Mucosa of rectum (tissue), 2 donors: ENCODE data around the gene KLK12.

Source experiments
- H3K27ac ChIP-seq, 2 donors: one replicate each; pipeline ENCODE4 v1.7.0; 2013; ENCODE audit warnings: inconsistent platforms in 2 of 2, low read depth in 2 of 2, low read length in 2 of 2
- H3K27me3 ChIP-seq, 2 donors: one replicate each; pipeline ENCODE4 v1.7.0; 2013; ENCODE audit warnings: low read length in 2 of 2; ENCODE audit not compliant: control insufficient read depth in 2 of 2, insufficient read depth in 2 of 2
- H3K36me3 ChIP-seq, 2 donors: one replicate each; pipeline ENCODE4 v1.7.0; 2013; ENCODE audit warnings: low read length in 2 of 2; ENCODE audit not compliant: control insufficient read depth in 2 of 2, insufficient read depth in 2 of 2
- H3K4me1 ChIP-seq, 2 donors: one replicate each; pipeline ENCODE4 v1.7.0; 2013; ENCODE audit warnings: low read length in 2 of 2, mild to moderate bottlenecking in 1 of 2; ENCODE audit not compliant: control insufficient read depth in 2 of 2, insufficient read depth in 2 of 2
- H3K4me3 ChIP-seq, 2 donors: one replicate each; pipeline ENCODE4 v1.7.0; 2013; ENCODE audit warnings: low read length in 2 of 2
- H3K9ac ChIP-seq, 2 donors: one replicate each; pipeline ENCODE4 v1.7.0; 2013; ENCODE audit warnings: low read length in 2 of 2, low read depth in 1 of 2, mild to moderate bottlenecking in 1 of 2
- H3K9me3 ChIP-seq, 2 donors: one replicate each; pipeline ENCODE4 v1.7.0; 2013; ENCODE audit warnings: low read length in 2 of 2; ENCODE audit not compliant: control insufficient read depth in 2 of 2
- donor health status: healthy.
- donor health status: Normal muscosa, but diverticular disease.

The KLK12 gene

GRCh38 chr19:51034704-51035103 lies at the start of gene KLK12:
Gene KLK12 (minus strand): TSS chr19:51035002. CDS start chr19:51034621, 381 bp downstream.
- no peaks in the 10 kb centered on the region for H3K4me1 ChIP-seq
- no peaks in the 10 kb centered on the region for H3K36me3 ChIP-seq
- no peak within 1 kb of the TSS for H3K9ac ChIP-seq
- no peak within 1 kb of the TSS for H3K4me3 ChIP-seq
- H3K27ac ChIP-seq = no peak within 1 kb of the TSS
- no peaks in the 10 kb centered on the region for H3K9me3 ChIP-seq
- peaks cover 2 to 6% of the 10 kb centered on the region in 2 donors for H3K27me3 ChIP-seq

GRCh38 chr19:51084505-51084904 lies 49.7 kb upstream of the KLK12 start:
- no peak overlapping the region for H3K4me3 ChIP-seq
- no peak overlapping the region for H3K9ac ChIP-seq
- H3K27me3 ChIP-seq = no peaks in the 10 kb centered on the region

GRCh38 chr19:51083783-51084182 lies 49.0 kb upstream of the KLK12 start:
- Histone ChIP-seq H3K36me3 (no peaks in the 10 kb centered on the region), H3K4me3 (no peak overlapping the region), H3K9me3 (no peaks in the 10 kb centered on the region), H3K9ac (no peak overlapping the region), H3K4me1 (no peaks in the 10 kb centered on the region), H3K27ac (no peak overlapping the region), H3K27me3 (no peaks in the 10 kb centered on the region)

More at GRCh38 chr19:51084505-51084904, 49.7 kb upstream of the KLK12 start:
- Histone ChIP-seq H3K9me3 (no peaks in the 10 kb centered on the region), H3K36me3 (no peaks in the 10 kb centered on the region), H3K4me1 (no peaks in the 10 kb centered on the region), H3K27ac (no peak overlapping the region)

- Histone ChIP-seq H3K4me3 (no peak overlapping the region), H3K4me1 (no peaks in the 10 kb centered on the region), H3K27me3 (no peaks in the 10 kb centered on the region), H3K36me3 (no peaks in the 10 kb centered on the region), H3K27ac (no peak overlapping the region), H3K9ac (no peak overlapping the region), H3K9me3 (no peaks in the 10 kb centered on the region)
These were observed 48.4 kb upstream of the KLK12 start for GRCh38 chr19:51083181-51083580.

- no peaks in the 10 kb centered on the region for H3K36me3 ChIP-seq
- H3K9me3 ChIP-seq = no peaks in the 10 kb centered on the region
- no peaks in the 10 kb centered on the region for H3K4me1 ChIP-seq
- H3K9ac ChIP-seq = no peak within 1 kb of the TSS
- H3K27ac ChIP-seq = no peak within 1 kb of the TSS
- H3K27me3 ChIP-seq = no peaks in the 10 kb centered on the region
- H3K4me3 ChIP-seq = no peak within 1 kb of the TSS
These were observed 47.8 kb upstream of the KLK12 start, which contains the start of gene KLK14 for GRCh38 chr19:51082611-51083010. Gene KLK14 (minus strand): TSS chr19:51082887. CDS start chr19:51082614, 273 bp downstream.

- no peaks in the 10 kb centered on the region for H3K36me3 ChIP-seq
- no peak overlapping the region for H3K4me3 ChIP-seq
- no peaks in the 10 kb centered on the region for H3K4me1 ChIP-seq
- H3K9ac ChIP-seq = no peak overlapping the region
- H3K9me3 ChIP-seq = no peaks in the 10 kb centered on the region
- H3K27me3 ChIP-seq = no peaks in the 10 kb centered on the region
- no peak overlapping the region for H3K27ac ChIP-seq
These were observed 46.7 kb upstream of the KLK12 start for GRCh38 chr19:51081476-51081875.

GRCh38 chr19:51079481-51080110 lies 44.8 kb upstream of the KLK12 start:
- Histone ChIP-seq H3K9ac (no peak overlapping the region), H3K27ac (no peak overlapping the region), H3K27me3 (no peaks in the 10 kb centered on the region), H3K9me3 (no peaks in the 10 kb centered on the region), H3K4me3 (no peak overlapping the region), H3K4me1 (no peaks in the 10 kb centered on the region), H3K36me3 (no peaks in the 10 kb centered on the region)

GRCh38 chr19:51078731-51079130 lies 43.9 kb upstream of the KLK12 start:
- Histone ChIP-seq H3K4me3 (no peak overlapping the region), H3K9ac (no peak overlapping the region), H3K36me3 (no peaks in the 10 kb centered on the region), H3K9me3 (no peaks in the 10 kb centered on the region), H3K27me3 (no peaks in the 10 kb centered on the region), H3K4me1 (no peaks in the 10 kb centered on the region), H3K27ac (no peak overlapping the region)

- Histone ChIP-seq H3K4me3 (no peak overlapping the region), H3K36me3 (no peaks in the 10 kb centered on the region), H3K9me3 (no peaks in the 10 kb centered on the region), H3K27ac (no peak overlapping the region), H3K27me3 (no peaks in the 10 kb centered on the region), H3K4me1 (no peaks in the 10 kb centered on the region), H3K9ac (no peak overlapping the region)
These were observed 43.3 kb upstream of the KLK12 start for GRCh38 chr19:51078104-51078503.

- Histone ChIP-seq H3K4me1 (no peaks in the 10 kb centered on the region), H3K9ac (no peak overlapping the region), H3K27me3 (no peaks in the 10 kb centered on the region), H3K36me3 (no peaks in the 10 kb centered on the region), H3K9me3 (no peaks in the 10 kb centered on the region), H3K27ac (no peak overlapping the region), H3K4me3 (no peak overlapping the region)
These were observed 41.9 kb upstream of the KLK12 start for GRCh38 chr19:51076631-51077213.
